ENCODE data around the gene DRAM1.
"Not testable (repeated sequence)": the region's sequence is repeated elsewhere in the genome, so short reads cannot be mapped to it uniquely, and the experiment has no call there.

DRAM1 gene

DNA sequence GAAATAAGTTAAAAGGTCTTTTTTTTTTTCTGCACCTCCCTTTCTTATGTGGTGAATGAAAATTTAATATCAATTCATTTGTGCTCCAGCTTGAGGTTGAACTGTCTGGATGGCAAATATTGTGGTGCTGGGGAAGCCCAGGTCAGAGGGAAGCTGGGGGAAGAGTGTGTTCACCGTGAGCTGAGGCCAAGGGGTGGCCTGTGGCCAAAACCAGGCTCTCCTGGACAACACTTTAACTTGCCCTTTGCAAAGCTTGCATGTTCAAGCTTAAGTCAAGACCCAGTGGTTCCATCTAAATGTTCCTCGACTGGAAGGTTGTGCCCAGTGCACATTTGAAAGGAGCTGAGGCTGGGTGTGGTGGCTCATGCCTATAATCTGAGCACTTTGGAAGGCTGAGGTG, 28.8 kb downstream of the DRAM1 start:
- DNase-seq (ENCODE audit: low read depth), result no peak

DNA sequence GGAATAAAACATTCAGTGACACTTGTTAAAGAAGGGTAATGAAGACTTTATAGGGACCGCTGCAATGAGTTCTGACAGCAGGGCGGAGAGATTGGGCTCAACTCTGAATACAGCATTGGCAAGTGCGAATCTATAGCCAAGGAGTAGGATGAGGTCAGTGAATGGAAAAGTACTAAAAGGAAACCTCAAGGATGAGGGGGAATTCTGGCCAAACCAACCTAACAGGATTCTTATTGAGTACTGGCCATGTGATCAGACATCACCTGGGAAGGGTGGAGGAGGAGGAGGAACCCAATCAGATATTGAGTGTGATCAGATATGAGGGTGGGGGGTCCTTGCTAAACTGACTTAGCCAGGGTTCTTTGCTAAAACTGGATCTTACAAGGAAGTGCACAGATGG, 31.0 kb downstream of the DRAM1 start:
- DNase-seq (ENCODE audit: low read depth), result no peak

DNA sequence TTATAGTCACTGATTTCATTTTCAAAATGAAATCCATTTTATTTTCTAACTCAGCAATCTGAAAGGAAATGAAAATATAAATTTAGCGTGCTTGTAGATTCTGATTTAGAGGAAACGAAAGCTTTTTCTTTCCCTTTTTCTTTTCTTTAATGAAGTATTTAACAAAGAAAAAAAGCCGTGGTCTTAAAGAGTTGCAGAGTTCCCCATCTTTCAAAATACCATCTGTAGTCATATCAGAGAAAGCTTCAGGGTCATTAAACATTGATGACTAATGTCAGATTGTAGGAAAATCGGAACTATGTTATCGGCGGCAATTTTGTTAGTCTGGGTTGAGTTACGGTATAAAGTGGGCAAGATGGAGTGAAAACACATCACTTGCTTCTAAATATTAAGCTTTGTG, 32.3 kb downstream of the DRAM1 start:
- DNase-seq (ENCODE audit: low read depth), result no peak

DNA sequence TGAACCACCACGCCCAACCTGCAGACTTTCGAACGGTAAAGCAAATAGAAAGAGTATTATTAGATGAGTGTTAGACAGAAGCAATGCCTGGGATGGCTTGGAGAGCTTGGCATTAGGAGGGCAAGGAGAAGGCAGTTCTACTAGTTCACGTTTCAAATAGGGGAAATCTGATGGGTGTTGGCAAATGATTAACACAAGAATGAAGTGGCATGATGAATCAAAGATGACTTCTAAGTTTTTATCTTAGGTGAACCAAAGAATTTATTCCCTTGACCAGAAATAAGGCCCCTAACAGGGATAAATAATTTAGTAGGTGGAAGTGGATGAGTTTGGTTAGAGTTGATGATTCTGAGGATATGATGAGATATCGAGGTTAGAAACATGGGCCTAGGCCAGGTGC, 38.5 kb downstream of the DRAM1 start:
- no peak for DNase-seq (ENCODE audit: low read depth)

DNA sequence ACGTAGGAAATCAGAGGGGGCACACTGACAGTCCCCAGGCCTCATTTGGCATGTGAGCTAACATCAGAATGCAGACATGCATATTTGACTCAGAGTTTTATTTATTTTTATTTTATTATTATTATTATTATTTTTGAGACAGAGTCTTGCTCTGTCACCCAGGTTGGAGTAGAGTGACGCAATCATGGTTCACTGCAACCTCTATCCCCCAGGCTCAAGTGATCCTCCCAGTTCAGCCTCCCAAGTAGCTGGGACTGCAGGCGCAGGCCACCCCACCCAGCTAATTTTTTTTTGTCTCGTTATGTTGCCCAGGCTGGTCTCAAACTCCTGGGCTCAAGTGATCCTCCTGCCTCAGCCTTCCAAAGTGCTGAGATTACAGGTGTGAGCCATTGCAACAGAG, 41.4 kb downstream of the DRAM1 start:
- DNase-seq (ENCODE audit: low read depth), result not testable (repeated sequence)

DNA sequence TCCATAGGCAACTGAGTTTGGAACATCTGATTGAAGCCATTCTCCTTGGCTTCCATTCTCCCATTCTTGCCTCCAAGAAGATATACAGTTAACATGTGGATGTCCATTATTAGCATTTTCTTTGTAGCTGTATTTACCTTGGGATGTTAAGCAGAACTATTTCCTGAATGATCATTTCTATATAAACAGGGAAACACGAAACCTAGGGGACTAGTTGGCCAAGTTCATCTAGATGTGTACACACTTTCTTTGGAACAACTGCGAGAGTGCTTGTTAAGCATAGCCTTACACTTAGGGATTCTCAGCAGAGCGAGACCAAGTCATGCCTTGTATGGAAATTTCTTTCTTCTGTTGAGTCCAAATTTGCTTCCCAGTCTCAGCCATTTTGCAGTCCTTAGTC, 42.1 kb downstream of the DRAM1 start:
- DNase-seq (ENCODE audit: low read depth), result no peak

DNA sequence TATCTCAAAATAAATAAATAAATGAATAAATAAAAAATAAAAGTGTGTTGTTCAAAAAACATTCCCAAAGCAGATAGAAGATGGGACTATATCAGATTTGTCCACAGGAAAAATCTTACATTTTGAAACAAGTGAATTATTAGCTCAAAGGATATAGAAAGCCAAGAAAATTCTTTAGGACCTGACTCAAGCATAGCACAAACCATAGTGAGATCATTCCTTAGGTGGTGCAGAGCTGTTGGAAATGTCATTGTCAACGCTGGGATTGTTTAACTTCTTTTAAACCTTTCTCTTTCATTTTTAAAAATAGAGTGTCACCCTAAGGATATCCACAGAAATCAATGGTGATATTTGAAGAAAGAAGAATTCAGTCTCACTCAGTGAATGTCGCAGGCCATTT, 43.5 kb downstream of the DRAM1 start:
- no peak for DNase-seq (ENCODE audit: low read depth)

DNA sequence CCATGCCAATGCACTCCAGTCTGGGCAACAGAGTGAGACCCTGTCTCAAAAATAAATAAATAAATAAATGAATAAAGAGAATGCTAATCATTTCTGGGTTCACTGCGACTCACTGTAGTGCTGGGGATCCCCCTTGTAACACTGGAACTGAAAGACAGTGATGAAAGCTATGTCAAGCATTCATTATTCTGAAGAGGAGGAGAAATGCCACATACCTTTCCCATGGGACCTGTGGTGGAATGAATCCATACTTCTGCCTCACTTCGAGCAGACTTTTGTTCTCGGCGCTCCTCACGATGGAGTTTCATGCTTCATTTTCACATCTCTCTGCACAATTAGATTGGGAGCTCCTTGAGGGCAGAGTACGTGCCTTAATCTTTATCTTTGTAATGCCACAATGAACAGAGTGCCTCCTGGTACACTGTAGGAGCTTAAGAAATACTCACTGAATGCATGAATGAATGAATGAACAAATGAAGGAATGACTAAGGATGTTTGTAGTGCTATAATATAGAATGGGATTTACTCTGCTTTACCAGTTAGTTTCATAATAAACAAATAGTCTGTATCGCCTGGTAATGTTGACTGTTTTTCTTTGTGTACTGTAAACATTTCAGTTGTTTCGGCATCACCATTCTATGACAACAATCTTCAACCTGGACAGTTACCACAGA, 45.8 kb downstream of the DRAM1 start:
- no peak for DNase-seq (ENCODE audit: low read depth)

DNA sequence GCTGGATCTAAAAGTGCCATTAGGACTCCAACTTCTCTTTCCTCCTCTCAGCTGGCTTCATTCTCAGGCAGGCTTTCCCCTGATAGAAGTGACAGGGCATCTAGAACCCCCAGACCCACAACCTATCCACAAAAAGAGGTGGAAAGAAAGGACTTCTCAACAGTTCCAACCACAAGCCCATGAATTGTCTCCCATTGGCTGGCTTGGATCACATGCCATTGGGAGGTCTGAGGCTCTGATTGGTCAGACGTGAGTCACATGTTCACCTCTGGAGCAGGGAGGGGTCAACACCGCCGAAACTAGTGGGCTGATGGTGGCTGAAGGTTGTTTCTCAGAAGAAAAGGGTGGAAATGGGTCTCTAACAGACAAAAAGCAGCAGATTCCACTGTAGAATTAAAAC, 47.2 kb downstream of the DRAM1 start:
- no peak for DNase-seq (ENCODE audit: low read depth)

DNA sequence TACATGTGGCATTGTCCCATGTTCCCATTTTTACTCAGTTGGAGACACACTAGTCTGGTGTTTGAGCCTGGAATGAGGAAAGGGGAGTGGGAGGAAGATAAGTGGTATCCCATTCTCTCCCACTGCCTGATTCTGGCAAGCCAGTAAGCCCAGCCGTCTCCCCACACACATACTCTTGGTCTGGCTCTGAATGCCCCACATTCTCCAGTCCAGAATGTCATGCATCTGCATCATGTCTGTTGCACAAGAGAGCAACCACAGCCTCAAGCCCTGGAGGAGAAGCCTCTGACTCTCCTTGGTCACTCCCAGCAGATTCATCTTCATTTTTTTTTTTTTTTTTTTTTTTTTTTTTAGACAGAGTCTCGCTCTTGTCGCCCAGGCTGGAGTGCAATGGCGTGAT, 48.0 kb downstream of the DRAM1 start:
- DNase-seq (ENCODE audit: low read depth), result no peak

DNA sequence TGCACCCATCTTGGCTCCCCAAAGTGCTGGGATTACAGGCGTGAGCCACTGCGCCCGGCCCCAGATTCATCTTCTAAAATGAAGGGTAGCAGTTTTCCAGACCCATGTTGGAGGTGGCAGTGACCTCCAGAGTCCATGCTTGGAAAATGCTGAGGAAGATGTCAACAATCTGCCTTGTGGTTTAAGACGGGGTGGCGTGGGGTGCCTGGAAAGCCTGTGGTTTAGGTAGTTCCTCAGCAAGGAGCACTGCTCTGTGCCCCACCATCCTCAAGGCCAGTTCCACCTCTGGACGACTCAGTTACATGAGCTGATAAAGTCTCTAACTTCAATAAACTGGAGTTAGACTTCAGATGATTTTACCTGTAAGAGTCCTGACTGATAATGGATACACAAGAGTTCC, 48.6 kb downstream of the DRAM1 start:
- DNase-seq (ENCODE audit: low read depth), result no peak

DNA sequence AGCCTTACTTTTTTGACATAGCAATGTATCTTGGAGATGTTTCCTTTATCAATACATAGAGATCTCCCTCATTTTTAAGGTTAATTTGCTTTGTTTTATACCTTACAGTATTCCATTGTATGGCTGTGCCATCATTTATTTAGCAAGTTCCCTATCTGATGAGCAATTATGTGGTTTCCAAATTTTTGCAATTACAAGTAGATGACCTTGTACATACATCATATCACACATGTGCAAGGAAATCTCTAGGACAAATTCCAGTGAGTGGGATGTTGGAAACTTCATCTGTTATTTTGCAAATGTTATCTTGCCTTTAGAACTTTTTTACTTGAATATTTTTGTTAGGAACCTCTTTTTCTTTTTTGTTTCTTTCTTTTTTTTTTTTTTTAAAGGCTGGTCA, 49.7 kb downstream of the DRAM1 start:
- DNase-seq (ENCODE audit: low read depth), result no peak

DNA sequence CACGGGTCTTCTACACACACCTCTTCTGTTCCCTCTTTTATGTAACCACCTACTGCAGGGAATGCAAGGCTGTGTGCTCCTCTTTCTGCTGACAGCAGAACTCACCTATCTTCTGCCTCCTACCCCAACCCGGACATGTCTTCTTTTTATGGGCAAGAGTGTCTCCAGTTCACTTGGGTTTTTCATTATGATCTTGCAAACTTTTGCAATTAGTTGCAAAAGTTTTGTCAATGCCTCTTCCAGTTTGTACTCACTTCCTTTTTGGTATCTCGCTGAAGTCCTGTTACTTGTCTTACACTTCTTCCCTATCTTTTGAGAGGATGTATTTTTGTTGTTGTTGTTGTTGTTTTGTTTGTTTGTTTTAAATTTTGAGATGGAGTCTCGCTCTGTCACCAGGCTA, 50.6 kb downstream of the DRAM1 start:
- no peak for DNase-seq (ENCODE audit: low read depth)

DNA sequence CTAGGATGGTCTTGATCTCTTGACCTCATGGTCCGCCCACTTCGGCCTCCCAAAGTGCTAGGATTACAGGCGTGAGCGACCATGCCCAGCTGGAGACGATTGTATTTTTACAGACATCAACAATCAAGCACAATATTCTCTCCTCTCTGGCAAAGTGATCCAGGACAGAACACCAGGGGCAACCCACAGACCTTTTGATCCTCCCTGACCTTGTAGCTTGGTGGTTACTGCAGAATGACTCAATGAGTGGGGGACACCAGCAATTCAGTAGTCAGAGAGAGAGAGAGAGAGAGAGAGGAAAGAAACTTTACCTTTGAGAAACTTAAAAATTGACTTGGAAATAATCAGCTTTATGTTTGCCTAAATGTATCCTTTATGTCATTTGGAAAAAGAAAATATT, 51.2 kb downstream of the DRAM1 start:
- DNase-seq (ENCODE audit: low read depth), result no peak

DNA sequence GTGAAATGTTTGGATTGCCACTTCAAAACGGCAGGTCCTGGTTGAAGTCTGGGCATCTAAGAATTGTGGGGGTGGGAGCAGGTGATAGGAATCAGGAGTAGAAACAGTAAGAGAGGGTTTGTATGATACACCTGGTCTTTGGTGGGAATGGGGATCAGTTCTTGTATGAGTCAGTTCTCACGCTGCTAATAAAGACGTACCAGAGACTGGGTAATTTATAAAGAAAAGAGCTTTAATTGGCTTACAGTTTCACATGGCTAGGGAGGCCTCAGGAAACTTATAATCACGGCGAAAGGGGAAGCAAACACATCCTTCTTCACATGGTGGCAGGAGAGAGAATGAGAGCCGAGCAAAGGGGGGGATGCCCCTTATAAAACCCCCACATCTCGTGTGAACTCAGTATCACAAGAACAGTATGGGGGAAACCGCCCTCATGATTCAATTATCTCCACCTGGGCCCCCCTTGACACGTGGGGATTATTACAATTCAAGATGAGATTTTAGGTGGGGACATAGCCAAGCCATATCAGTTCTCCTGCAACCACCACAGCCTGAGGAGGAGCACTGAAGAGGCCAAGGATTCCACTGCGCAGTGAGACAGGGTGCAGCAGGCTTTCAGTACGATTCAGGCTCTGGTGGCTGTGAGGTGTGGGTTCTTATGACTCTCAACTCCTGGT, 52.1 kb downstream of the DRAM1 start:
- DNase-seq (ENCODE audit: low read depth), result no peak

DNA sequence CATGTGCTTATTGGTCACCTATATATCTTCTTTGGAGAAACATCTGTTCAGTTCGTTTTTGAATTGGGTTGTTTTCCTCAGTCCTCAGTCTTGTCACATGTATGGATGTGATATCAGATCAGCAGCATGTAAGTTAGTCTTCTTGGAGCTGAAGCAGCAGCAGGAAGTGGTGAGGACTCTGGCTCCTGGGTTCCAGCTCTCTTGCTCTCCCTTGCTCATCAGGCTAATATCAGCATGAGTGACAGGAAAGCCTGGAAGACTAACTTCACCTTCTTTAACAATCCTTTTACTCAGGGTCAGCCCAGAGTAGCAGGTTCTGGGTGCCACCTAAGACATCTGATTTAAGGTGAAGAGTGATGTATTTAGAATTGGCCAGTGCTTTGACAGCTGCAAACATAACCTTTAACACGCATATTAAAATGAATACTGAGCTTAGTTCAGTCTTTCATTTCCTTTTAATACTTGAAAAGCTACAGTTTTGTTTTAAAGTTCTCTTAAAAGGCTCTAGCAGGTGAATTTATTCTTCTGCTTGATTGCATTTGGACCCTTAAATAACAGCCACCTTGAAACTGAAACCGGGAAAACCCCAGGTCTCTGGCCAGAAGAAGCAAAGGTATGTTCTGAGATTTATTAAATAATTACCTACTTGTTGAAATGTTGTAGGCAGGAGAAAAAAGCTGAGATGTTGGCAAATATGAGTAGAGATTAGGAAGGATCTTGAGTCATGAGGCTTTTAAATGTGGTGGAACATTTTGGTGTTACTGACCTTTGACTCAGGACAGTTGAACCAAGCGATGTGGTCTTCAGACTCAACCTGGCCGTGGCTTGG, 54.3 kb downstream of the DRAM1 start:
- DNase-seq (ENCODE audit: low read depth), result no peak

DNA sequence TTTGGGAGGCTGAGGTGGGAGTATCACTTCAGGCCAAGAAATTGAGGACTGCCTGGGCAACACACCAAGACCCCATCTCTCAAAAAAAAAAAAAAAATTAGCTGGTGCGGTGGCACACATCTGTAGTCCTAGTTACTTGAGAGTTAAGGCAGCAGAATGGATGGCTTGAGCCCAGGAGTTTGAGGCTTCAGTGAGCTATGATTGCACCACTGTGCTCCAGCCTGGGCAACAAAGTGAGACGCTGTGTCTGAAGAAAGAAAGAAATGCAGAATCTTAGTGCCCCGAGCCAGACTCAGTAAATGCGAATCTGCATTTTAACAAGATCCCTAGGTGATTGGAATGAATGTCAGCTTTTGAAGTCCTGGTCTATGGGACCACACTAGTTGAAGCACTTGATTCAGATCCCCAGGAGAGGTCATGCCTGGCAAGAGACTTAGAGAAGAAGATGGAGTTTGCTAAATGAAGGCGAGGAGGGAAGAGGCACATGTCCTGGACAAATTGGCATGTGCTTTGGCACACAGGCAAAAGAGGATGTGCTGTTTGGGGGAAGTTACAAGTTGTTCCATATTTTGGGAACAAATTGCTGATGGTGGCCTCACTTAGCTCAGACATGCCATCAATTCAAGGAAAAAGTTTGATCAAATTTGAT, 56.6 kb downstream of the DRAM1 start:
- no peak for DNase-seq (ENCODE audit: low read depth)

DNA sequence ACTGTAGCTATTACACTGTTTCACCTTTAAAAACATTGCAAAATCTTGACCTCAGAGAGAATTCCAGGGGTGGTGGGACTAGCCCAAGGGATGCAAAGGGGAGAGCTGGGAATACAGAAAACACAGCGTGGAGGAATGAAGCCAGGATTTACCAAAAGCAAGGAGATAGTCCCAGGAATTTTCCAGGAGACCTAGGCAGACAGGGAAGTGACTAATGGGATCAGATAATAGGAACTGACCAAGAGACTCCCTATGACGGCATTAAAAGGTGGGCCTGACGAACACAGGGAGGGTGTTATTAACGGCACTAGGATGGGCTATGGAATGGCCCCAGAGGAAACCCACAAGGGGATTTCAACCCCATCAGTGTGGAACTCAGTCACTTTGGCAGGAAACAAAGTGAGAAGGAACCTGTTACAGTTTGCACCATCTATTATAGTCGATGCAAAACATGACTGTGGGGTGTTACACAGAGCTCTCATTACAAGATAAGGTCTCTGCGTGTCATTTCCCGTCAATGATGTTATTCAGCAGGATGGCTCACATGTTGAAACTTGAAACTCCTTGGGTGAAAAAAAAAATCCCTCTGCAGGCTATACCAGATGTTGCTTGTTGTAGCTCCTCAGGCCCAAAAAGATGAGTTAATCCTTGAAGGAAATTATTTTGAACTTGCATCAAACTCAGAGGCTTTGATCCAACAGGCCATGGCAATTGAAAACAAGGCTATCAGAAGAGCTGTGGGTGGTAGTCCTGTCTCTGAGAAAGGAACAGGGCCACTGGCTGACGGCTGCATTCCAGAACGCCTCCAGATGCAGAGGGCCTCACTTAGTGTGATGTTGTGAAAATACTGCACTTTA, 58.7 kb downstream of the DRAM1 start:
- no peak for DNase-seq (ENCODE audit: low read depth)

DNA sequence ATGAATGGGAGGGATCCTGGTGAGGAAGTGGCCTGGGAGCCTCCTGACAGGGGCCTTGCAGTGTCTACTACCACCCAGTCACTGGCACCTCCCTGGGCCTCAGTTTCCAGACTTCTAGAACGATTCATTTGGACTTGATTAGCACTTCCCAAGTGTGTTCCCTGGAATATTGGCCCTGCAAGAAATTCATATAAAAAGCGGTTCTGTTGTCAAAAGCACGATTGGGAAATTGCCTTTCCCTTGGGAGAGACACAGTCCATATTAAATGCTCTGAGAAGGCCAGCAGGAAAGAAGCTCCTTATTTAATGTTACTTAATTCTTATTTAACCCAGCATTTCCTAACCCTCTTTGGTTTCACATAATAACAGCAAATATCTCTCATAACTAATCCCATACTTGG, 61.9 kb downstream of the DRAM1 start:
- DNase-seq (ENCODE audit: low read depth), result no peak

DNA sequence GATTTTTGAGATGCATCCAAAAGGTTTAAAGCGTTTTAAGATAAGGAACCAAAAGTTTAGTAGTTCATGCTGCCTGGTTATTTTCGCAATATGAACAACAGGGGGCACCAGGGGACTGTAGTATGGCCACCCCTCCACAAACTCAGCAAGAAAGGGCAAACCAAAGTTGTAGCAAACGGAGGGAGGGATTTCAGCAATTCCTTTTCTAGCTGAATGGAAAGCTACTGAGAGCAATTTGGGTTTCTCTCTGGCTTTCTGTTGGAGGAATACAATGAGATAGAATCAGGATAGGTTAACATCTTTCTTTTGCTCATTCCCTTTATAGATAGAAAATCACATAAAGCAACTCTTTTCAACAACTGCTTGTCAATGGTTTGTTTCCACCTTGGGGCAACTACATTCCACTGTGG, 62.5 kb downstream of the DRAM1 start:
- DNase-seq (ENCODE audit: low read depth), result peak; percentile 32

DNA sequence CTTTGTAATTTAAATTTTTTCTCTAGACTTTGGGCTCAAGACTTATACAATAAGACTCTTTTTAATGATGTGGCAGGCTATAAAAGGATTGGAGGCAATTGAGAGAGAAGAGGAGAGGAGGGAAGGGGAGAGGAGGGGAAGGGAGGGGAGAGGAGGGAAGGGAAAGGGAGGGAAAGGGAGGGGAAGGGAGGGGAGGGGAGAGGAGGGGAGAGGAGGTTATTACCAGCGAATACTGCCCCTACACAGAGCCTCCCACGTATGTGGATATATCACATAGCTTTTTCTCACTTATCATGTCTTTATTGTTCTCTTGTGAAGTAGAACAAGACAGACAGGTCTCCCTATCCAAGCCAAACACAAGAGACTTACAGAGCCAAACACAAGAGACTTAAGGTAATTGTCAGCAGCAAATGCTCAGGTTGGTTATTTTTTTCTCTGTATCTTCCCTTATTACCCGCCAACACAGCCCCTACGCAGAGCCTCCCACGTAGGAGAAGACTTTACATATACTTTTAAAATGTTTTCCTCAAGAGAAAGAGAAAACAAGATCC, 63.1 kb downstream of the DRAM1 start:
- DNase-seq (ENCODE audit: low read depth), result no peak
